HG02884 (cell line): ENCODE results near the gene THAP5.
A peak's percentile ranks its signal among the peaks of the same experiment; 100 is the strongest.
"Not testable (repeated sequence)": the region's sequence is repeated elsewhere in the genome, so short reads cannot be mapped to it uniquely, and the experiment has no call there.

Experiments
- ATAC-seq: cut with Tn5 transposase; IDR thresholded peaks from one replicate; pipeline ENCODE4 v1.9.1; 2021; ENCODE audit warnings: mild to moderate bottlenecking, moderate library complexity; ENCODE audit not compliant: unreplicated experiment

THAP5 gene

GRCh38 chr7:108585843-108586242 is 16.3 kb upstream of the THAP5 start:
- no peak for ATAC-seq

GRCh38 chr7:108584211-108584610 is 14.7 kb upstream of the THAP5 start:
- ATAC-seq, result no peak

GRCh38 chr7:108581655-108582491 is 12.4 kb upstream of the THAP5 start:
- ATAC-seq, result no peak

- ATAC-seq, result no peak
Observed at GRCh38 chr7:108580298-108580697, 10.8 kb upstream of the THAP5 start.

- no peak for ATAC-seq
Observed at GRCh38 chr7:108578937-108579336, 9.4 kb upstream of the THAP5 start.

- ATAC-seq, result no peak
Observed at GRCh38 chr7:108576116-108576515, 6.6 kb upstream of the THAP5 start.

DNA sequence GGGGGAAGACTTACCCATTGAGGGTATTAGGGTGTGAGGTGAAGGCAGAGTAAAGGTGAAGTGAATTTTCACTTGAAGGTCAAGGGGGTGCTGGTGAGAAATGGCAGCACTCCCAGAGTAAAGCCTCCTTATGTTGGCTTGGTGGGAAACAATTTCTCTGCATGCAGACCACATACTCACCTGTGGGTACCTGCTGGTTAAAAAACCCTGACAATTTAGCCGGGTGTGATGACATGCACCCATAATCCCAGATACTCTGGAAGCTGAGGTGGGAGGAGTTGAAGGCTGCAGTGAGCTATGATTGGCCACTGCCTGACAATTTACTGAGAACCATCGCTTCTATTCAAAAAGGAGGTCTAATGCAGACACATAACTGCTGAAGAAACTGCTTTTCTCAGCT is 5.7 kb upstream of the THAP5 start:
- no peak for ATAC-seq

GRCh38 chr7:108572480-108572879 is 3.0 kb upstream of the THAP5 start:
- no peak for ATAC-seq

GRCh38 chr7:108570146-108570755 is 745 bp upstream of the THAP5 start:
- peak; percentile 26 for ATAC-seq

GRCh38 chr7:108568801-108569380 is 615 bp downstream of the THAP5 start:
- ATAC-seq, result no peak

DNA sequence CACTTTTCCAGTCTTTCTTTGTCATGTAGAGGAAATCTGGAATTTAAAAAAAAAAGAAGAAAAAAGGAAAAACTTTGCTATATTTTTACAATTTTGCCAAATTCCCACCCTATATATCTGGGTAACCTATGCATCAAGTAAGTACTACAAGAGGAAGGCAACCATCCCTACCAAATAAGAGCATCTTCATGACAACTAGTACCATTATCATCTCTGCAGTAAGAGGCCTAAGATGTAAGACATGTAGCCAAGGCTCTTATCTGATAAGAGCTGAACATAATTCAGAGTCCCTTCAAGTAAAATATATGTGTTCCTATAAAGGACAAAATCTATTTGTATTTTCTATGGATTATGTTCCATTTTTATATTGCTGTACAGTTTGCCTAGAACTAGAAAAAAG is 3.5 kb downstream of the THAP5 start:
- no peak for ATAC-seq

DNA sequence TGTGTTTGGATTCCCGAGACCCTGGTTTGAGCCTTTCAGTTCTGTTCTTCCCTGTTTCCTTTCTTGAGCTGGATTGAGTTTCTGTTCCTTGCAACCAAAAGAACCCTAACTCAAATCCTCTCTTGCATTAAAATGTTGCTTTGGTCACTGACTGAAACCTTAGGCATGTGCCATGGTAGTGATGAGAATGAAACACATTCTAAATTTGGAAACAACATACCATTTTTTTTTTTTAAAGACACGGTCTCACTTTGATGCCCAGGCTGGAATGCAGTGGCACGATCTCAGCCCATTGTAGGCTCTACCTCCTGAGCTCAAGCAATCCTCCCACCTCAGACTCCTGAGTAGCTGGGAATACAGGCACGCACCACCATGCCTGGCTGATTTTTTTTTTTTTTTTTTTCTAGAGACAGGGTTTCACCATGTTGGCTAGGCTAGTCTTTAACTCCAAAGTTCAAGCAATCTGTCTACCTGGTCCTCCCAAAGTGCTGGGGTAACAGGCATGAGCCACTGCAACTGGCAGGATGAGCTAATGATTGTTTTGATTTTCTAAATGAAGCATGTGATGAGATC is 8.4 kb downstream of the THAP5 start:
- no peak for ATAC-seq

- ATAC-seq, result no peak
Observed at GRCh38 chr7:108559253-108559652, 10.3 kb downstream of the THAP5 start.

DNA sequence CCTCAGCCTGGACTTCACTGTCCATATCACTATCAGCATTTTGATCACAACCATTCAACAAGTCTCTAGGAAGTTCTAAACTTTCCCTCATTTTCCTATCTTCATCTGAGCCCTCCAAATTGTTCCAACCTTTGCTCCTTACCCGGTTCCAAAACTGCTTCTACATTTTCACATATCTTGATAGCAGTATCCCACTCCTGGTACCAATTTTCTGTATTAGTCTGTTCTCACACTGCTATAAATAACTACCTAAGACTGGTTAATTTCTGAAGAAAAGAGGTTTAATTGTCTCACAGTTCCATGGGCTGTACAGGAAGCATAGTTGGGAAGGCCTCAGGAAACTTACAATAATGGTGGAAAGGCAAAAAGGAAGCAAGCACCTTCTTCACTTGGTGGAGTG is 11.9 kb downstream of the THAP5 start:
- no peak for ATAC-seq

GRCh38 chr7:108557191-108557590 is 12.3 kb downstream of the THAP5 start:
- no peak for ATAC-seq

- not testable (repeated sequence) for ATAC-seq
Observed at GRCh38 chr7:108556665-108557064, 12.8 kb downstream of the THAP5 start.

- ATAC-seq, result not testable (repeated sequence)
Observed at GRCh38 chr7:108548141-108548896, 21.2 kb downstream of the THAP5 start.

GRCh38 chr7:108541478-108541877 is 28.0 kb downstream of the THAP5 start:
- no peak for ATAC-seq

DNA sequence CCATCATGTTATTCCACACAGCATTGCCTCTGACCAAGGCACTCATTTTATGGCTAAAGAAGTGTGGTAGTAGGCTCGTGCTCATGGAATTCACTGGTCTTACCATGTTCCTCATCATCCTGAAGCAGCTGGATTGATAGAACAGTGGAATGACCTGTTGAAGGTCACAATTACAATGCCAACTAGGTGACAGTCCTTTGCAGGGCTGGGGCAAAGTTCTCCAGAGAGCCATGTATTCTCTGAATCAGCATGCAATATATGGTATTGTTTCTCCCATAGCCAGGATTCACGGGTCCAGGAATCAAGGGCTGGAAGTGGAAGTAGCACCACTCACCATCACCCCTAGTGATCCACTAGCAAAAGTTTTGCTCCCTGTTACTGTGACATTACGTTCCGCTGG is 30.8 kb downstream of the THAP5 start:
- ATAC-seq, result not testable (repeated sequence)

- not testable (repeated sequence) for ATAC-seq
Observed at GRCh38 chr7:108538236-108538635, 31.3 kb downstream of the THAP5 start.

DNA sequence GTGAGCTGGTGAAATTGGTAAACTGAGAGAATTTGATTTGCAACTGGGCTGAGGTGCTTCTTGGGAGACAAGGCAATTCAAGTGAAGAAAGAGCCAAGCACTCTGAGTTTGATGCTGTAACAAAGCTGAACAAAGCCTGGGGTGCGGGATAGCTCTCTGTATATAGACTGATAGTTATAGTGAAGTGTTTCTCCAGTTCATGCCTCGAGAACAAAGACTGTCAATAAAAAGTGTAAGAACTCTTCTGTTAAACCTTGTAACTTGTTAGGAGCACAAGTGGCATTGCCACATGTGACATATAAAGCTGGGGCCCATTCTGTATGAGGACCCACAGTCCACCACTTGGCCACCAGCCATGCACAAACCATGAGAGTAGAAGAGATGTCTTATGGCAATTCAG is 32.3 kb downstream of the THAP5 start:
- ATAC-seq, result no peak
